ENCODE results near the gene GEMIN5.

GEMIN5 gene

GRCh38 chr5:154849264-154849785 is 88.7 kb downstream of the GEMIN5 start:
- no peak for DNase-seq (ENCODE audit: low read depth)

- no peak for DNase-seq (ENCODE audit: low read depth)
Observed at GRCh38 chr5:154844809-154845208, 93.2 kb downstream of the GEMIN5 start.

- DNase-seq (ENCODE audit: low read depth): no peak
Observed at GRCh38 chr5:154842689-154843530, 95.1 kb downstream of the GEMIN5 start.

- no peak for DNase-seq (ENCODE audit: low read depth)
Observed at GRCh38 chr5:154841273-154841661, 96.7 kb downstream of the GEMIN5 start.

GRCh38 chr5:154840435-154841272 is 97.4 kb downstream of the GEMIN5 start:
- no peak for DNase-seq (ENCODE audit: low read depth)
